Iris pigment epithelial cell (primary cell): ENCODE data around the gene LMX1B.
"Not testable (repeated sequence)": the region's sequence is repeated elsewhere in the genome, so short reads cannot be mapped to it uniquely, and the experiment has no call there.

Experiments used
- DNase-seq: peaks from one replicate; pipeline ENCODE4 v3.0.0-alpha.2; 2011; ENCODE audit warnings: low read depth

Gene LMX1B

GRCh38 chr9:126633881-126634558 is 20.3 kb downstream of the LMX1B start:
- no peak for DNase-seq

DNA sequence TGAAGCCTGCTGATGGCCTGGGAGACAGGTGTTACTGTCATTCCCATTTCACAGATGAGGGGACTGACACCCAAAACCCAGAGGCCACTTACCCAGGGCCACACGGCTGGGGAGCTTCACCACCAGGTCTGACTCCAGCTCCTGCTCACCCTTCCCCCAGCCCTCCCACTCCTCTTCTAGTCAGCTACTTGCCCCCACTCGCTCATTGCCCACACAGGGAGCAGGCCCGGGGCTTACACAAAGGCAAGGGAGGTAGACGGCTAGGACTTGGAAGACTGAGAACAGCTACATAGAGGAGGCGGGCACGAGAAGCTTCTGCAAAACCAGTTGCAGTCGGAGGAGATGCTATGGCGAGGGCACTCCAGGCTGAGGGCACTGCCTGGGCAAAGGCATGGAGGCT is 21.3 kb downstream of the LMX1B start:
- no peak for DNase-seq

- no peak for DNase-seq
Observed at GRCh38 chr9:126635661-126636439, 22.1 kb downstream of the LMX1B start.

DNA sequence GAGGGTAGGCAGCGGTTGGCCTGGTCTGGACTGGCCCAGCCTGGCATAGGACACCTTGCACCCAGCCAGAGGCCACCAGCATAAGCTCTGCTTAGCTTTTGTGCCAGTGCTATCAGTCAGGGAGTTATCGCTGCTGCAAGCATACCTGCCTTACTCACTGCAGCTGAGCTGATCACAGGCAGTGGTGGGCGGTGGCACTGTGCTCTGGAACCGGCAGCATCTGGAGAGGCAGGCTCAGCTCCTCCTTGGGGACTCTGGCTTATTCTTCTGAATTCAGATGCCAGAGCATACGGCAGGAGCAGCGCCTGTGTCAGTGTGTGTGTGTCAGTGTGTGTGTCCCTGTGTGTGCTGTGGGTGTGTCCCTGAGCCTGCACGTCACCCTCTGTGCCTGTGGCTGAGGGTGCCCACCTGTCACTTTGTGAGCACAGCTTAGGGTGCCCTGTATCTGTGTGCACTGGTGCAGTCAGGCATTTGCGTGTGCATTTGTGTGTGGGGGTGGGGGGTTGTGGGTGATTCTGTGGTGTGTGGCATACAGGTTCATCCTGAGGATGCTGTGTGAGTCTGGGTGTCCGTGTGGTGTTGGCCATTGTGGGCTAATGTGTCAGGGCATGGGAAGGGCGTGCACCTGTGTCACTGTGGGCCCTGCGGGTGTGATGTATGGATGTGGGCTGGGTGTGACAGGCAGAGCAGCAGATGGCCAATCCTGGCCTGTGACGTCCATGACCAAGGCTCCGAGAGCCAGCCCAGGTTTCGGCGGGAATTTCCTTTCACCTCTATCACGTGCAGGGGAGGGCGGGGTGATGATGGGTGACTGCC is 23.5 kb downstream of the LMX1B start:
- DNase-seq: no peak

DNA sequence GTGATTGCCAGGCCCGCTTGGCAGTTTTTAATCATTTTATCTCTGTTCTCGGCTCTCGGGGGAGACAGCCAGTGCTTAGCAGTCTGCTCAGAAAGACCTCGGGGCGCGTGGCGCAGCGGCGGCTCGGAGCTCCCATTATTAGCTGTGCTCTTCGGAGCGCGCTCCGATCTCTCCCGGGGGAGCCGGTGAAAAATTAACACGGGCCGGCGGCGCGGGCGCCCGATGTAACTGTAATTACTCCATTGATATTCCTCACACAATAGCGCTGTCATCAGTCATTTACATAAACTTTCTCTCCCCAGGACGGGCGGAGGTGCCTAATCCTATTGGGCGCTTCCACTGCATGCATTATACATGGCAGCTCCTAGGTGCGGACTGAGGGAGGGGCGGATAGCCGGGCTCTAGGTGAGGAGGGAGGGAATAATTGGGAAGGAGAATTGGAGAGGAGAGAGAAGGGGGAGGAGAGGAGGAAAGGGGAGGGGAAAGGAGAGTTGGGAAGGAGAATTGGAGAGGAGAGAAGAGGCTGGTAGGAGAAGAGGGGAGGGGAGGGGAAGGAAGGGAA is 24.9 kb downstream of the LMX1B start:
- no peak for DNase-seq

DNA sequence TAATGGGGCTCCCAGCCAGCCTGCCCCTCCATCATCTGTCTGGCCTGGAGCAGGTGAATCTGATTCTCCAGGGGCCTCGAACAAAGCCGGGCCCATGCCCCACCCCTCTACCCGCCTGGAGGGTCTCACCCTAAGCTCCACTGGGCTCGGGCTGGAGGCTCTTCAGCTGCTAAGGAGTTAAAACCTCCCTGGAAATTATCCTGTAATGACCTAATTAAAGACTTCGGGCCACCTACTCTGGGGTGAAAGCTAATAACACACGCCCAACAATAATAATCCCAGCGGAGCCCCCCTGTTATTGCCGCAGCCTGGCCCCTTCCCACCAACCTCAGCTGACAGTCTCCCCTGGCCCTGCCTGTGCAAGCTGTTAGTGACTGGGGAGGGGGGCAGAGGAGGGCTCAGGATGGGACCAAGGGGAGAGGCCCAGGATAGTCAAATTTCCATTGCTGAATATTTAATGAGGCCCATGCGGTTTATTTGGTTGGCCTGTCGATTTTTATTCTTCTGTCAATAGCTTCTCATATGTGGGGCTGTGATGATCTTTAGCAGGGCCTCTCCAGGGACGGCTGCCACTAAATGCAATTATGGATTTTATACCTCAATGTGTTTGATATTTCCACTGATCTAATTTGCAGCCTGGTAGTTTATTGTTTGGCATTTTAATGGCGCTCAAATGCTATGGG is 25.7 kb downstream of the LMX1B start:
- no peak for DNase-seq

DNA sequence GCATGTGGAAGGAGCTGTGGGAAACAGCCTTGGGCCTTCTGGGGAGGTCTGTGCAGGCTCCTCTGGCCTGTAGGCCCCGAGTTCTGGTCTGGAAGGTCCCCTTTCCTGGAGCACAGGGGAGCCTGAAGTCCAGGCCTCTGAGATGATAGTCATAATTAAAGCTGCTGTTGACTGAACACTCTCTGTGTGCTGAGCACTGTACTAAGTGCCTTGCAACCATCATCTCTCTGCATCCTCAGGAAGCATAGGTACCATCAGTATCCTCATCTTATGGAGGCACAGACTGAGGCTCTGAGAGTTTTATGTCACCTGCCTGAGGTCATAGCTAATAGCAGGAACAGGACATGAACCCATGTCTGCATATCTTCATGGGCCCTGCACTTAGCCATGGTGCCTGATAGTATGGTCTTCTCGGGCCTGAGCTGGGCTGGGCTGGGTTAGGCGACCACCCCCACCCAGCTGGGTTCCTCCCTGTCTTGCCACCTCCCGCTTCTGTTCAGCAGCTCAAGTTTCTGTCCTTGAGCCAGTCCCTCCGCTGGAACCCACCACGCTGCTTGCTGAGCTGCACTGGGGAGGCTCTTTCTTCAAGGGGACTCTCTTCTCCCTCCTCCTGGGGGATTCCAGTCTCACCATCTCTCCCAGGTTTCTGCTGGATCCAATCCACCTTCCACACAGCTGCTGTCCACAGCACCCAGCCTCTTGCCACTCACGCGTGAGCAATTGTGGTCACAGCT is 27.6 kb downstream of the LMX1B start:
- DNase-seq: no peak

DNA sequence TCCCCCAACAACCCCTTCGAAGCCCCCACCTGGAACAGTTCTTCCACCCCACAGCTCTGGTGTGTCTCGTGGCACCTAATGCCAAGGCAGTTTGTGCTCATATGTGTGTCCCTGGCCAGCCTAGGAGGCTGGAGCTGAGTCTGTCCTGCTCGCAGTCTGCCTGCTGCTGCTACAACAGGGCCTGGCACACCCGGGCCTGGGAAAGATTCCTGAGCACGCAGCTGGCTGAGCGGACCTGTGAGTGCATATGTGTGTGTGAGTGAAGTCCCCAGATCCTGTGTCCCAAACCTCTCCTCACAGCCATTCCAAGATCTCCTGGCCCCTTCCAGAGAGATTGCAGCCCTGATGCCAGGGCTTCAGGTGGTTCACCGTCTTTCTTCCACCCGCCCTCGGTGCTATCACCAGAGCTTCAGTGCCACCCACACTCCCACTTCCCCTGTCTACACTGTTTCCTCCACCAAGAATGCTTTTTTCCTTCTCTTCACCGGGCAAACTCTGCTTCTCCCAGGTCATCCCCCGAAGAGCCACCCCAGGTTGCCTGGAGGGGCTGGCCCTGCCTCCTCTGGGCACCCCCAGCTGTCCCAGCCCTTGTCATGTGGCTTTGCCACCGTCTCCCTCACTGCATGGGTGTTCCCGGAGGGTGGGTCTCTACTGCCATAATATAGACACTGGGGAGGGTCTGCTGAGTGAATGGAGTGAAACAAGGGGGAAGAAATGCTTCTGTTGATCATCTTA is 28.4 kb downstream of the LMX1B start:
- no peak for DNase-seq

DNA sequence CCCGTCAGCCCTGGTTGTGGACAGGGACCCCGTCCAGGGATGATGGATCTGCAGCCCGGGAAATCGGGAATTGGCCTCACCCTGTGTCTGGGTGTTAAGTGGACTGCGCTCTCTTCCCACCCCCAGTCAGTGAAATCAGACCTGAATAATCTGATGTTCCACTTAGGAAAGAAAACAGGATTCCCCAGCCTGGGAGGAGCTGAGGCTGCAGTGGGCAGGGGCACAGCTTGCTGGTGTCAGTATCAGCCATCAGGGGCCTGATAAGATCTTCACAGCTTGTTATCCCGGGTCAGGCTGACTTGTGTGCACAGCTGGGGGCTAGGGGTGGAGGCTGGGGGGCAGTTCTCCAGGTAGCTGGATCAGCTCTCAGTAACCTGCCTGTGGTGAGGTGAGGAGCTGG is 29.1 kb downstream of the LMX1B start:
- DNase-seq: no peak

- DNase-seq: no peak
Observed at GRCh38 chr9:126643945-126644527, 30.3 kb downstream of the LMX1B start.

GRCh38 chr9:126646162-126646561 is 32.4 kb downstream of the LMX1B start:
- no peak for DNase-seq

DNA sequence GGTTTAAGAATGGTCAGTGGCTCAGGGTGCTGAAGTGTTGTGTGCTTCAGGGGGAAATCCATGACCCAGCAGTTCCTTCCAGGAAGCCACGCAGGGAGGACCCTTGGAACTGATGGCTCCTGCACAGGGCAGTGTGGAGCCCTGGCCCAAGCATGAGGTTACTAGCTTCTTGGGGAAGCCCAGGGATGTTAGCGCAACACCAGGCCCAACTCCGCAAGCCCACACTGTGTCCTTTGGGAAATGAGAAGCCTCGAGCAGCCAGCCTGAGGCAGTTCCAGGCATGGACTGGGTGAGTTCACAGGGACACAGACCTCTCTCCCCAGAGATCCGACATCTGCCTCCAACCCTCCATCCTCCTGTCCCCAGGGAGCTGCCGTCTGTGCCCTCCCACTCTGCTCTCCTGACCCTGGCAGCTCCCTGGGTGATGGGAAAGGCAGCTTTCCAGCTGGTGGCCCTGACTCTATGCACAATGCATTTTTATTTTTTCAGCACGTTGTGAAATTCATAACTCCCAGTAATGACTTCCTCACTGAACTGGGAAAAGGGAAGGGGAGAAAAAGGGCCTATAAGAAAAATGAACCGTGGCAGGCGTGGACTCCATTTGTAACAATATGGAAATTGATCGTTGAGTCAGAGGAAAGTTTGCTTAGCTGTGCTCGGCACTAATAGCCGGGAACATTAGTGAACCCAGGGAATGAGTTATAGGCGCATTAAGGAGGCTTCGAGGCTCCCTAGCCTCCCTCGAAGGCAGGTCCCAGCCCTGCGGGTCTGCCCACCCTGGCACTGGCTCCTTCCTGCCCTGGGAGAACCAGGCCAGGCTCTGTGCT is 34.1 kb downstream of the LMX1B start:
- DNase-seq: no peak

- no peak for DNase-seq
Observed at GRCh38 chr9:126649477-126649876, 35.7 kb downstream of the LMX1B start.

DNA sequence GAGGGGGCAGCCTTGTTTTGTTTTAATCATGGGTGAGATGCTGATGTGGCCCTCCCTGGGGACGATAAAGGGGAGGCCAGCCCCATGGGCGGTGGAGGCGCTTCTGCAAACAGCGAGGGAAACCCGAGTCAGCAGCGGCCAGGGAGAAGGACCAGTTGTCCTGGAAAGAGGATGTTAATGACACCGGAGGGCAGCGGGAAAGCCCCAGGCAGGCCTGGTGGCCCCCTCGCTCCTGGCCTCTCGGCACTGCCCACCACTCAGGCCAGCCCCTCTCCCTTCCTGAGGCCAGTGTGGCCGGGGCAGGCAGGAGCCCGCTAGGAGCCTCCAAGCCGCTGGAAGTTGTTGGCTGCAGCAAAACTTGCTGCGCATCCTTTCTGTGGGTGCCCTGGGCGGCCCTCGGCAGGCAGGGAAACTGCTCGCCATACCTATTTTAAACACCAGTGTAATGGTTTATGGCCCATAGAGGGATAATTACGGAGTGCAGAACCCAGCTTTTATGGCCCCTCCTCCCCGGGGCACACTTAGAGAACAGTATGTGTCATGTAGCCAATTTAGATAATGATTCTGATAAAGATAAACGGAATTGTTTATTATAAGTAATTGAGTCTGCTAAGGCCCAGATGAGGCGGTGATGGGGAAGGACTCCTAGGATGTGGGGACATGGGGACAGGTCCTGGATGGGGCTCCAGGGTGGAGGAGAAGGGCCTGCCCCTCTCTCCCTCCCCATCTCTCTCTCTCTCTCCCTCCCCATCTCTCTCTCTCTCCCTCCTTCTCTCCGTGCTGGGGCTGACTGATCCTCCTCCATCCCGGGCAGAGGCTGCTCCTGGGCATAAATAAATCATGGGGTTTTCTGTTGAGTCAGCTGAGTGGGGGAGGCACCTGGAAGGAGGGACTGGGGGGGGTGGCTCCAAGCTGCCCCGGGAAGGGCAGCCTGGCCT is 36.9 kb downstream of the LMX1B start:
- DNase-seq: no peak

DNA sequence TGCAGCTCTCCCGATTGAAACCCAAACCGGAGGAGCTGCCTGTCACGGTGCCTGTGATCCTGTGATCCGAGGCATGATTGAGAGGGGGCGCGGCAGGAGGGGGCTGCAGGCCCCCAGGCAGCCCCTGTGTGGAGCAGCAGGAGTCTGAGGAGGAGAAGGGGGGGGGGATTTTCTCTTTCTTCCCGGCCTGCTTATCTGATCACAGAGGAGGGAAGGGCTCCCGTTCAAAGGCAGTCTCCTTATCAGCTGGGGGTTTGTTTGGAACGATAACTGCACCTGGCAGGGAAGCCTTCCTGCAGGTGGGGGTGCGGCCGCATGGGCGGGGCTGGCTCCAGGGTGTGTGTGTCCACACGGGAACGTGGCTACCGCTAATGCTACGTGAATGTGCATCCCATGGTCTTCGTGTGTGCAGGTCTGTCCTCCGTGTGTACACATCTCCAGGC is 38.4 kb downstream of the LMX1B start:
- no peak for DNase-seq

DNA sequence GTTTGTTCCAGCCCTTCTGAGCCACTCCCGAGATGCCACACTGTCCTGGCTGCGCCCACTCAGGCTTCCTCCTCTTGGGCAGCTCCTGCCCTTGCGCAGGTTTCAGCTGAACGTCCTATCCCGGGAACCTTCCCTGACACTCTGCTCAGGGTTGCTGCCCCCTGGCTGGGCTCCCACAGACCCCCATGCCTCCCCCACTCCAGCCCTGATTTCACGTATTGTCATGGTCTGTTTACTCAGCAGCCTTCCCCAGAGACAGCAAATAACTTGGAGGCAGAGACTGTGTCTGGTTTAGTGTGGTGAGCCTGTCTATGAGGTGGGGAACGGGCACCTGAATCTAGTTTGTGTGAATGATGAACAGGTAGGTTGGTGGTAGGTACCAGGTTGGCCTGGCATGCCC is 40.4 kb downstream of the LMX1B start:
- DNase-seq: no peak

DNA sequence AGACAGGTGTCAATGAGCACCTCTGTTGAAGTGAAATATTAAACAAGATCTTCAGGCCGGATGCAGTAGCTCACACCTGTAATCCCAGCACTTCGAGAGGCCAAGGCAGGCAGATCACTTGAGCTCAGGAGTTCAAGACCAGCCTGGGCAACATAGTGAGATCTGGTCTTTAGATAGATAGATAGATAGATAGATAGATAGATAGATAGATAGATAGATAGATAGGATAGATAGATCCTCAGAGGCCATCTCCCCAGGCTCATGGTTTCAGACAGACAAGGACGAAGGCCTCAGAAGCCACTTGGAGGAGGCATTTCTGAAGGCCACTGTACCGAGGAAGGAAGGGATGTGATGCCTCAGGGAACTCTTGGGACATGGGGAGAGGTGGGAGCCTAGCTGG is 42.5 kb downstream of the LMX1B start:
- not testable (repeated sequence) for DNase-seq

DNA sequence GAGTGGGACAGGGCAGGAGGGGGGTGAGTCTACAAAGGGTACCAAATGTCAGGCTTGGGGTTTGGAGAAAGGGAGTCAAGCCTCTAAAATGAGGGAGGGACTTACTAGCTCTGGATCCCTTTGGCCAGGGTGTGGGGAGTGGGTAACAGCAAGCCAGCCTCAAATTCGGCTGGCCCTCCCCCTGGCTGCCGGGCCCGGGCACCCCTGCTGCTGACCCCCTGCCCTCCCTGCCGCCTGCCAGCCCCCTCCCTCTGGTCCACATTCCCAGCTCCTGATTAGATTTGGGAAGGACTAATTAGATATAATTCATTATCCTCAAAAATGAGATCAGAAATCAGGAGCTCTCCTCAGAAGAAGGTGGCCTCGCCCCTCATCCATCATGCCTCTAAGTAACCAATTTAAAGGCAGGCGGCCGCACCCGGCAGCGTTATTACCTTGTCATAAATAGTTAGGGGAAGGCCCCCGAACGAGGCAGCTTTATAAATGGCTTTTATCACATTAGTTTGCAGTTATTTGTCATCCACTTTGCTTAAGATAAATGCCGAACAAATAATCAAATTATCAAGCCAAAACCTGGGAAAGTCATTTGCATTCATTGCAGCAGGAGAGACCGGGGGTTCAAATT is 44.6 kb downstream of the LMX1B start:
- DNase-seq: no peak
